Measurements from ENCODE around the gene RPL37A. TPM values are rescaled to one million over a fixed set of nuclear protein-coding genes. Genes with fewer than 3 reads are reported as not detected.
A peak's percentile ranks its signal among the peaks of the same experiment; 100 is the strongest.
"Not testable (repeated sequence)": the region's sequence is repeated elsewhere in the genome, so short reads cannot be mapped to it uniquely, and the experiment has no call there.

RPL37A gene
- total and polyA plus RNA-seq, 4 donors: 2,015 to 4,048 (median 2,822) TPM

GRCh38 chr2:216508229-216508628 is 9.6 kb downstream of the RPL37A start:
- DNase-seq (no peak), ATAC-seq (ENCODE audit: insufficient read depth, low FRiP score) (no peak)
- no peak for TF ChIP-seq CTCF (IDR thresholded peaks at IDR 0.05; ENCODE audit: control extremely low read depth, extremely low read depth)
- Histone ChIP-seq H3K9ac (ENCODE audit: insufficient read depth in 1 of 2, low read length in 2 of 2) (no peak overlapping the region), H3K27me3 (ENCODE audit: control insufficient read depth in 3 of 3, insufficient read depth in 3 of 3, low read length in 2 of 3) (no peaks in the 10 kb centered on the region), H3K27ac (ENCODE audit: low read depth in 1 of 2, low read length in 1 of 2) (no peak overlapping the region), H3K4me3 (no peak overlapping the region), H3K9me3 (ENCODE audit: control insufficient read depth in 4 of 4, insufficient read depth in 3 of 4, low read length in 3 of 4) (no peaks in the 10 kb centered on the region), H3K4me1 (ENCODE audit: control insufficient read depth in 5 of 5, insufficient read depth in 5 of 5, low read length in 5 of 5) (peaks cover 0 to 3% (median 0%) of the 10 kb centered on the region in 5 donors), H3K36me3 (ENCODE audit: control insufficient read depth in 4 of 4, insufficient read depth in 4 of 4, low read length in 4 of 4) (peaks cover 5 to 25% (median 6%) of the 10 kb centered on the region in 4 donors)
- WGBS, 2 donors: 91 to 96% methylated on average over 1 of the region's 1 CpG

DNA sequence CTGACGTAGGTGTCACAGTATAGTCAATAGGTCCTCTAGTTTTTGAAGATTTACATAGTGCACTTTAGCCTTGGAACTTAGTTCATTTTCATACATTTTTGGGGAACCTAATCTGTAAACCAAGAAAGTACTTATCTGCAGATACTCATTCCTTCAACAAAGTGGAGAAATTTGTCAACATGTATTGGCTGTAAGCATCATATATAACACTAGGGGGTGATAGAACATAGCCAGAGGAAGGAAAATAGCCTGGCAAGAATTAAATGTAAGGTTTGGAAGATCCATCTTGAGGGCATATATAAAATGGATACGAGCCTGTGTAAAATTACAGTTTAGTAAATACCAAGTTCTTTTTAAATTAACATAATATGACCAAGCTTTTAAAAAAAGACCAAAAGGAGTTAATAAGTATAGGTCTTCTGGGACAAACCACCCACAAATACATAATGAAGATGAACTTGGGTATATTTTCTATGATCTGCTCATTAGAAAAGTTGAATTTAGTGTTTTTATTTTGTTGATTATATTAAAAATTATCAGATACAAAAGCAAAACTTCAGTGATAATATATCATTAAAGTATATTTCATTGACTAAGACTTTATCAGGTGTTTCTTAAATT is 18.2 kb downstream of the RPL37A start:
- WGBS, 2 donors: 47 to 51% methylated on average over 2 of the region's 2 CpGs
- DNase-seq (peak in 2 of 3 donors; percentile 73), ATAC-seq (ENCODE audit: insufficient read depth, low FRiP score) (peak; percentile 55)
- H3K9ac ChIP-seq (ENCODE audit: insufficient read depth in 1 of 2, low read length in 2 of 2): no peak overlapping the region
- H3K9me3 ChIP-seq (ENCODE audit: control insufficient read depth in 4 of 4, insufficient read depth in 3 of 4, low read length in 3 of 4): no peaks in the 10 kb centered on the region
- no peak overlapping the region for H3K4me3 ChIP-seq
- H3K27ac ChIP-seq (ENCODE audit: low read depth in 1 of 2, low read length in 1 of 2): no peak overlapping the region
- H3K36me3 ChIP-seq (ENCODE audit: control insufficient read depth in 4 of 4, insufficient read depth in 4 of 4, low read length in 4 of 4): peaks cover 0 to 3% (median under 1%) of the 10 kb centered on the region in 4 donors
- TF ChIP-seq CTCF (IDR thresholded peaks at IDR 0.05; ENCODE audit: control extremely low read depth, extremely low read depth): peak; percentile 50
- peaks cover 0 to 8% (median 0%) of the 10 kb centered on the region in 5 donors for H3K4me1 ChIP-seq (ENCODE audit: control insufficient read depth in 5 of 5, insufficient read depth in 5 of 5, low read length in 5 of 5)
- H3K27me3 ChIP-seq (ENCODE audit: control insufficient read depth in 3 of 3, insufficient read depth in 3 of 3, low read length in 2 of 3): no peaks in the 10 kb centered on the region

GRCh38 chr2:216517447-216518225 is 19.0 kb downstream of the RPL37A start:
- H3K27ac ChIP-seq (ENCODE audit: low read depth in 1 of 2, low read length in 1 of 2): no peak overlapping the region
- peak in 2 of 3 donors; percentile 42 to 50 for DNase-seq
- H3K36me3 ChIP-seq (ENCODE audit: control insufficient read depth in 4 of 4, insufficient read depth in 4 of 4, low read length in 4 of 4): peaks cover 0 to 3% (median under 1%) of the 10 kb centered on the region in 4 donors
- H3K4me3 ChIP-seq: no peak overlapping the region
- H3K4me1 ChIP-seq (ENCODE audit: control insufficient read depth in 5 of 5, insufficient read depth in 5 of 5, low read length in 5 of 5): peaks cover 0 to 8% (median 0%) of the 10 kb centered on the region in 5 donors
- H3K9ac ChIP-seq (ENCODE audit: insufficient read depth in 1 of 2, low read length in 2 of 2): no peak overlapping the region
- no peak for TF ChIP-seq CTCF (IDR thresholded peaks at IDR 0.05; ENCODE audit: control extremely low read depth, extremely low read depth)
- H3K27me3 ChIP-seq (ENCODE audit: control insufficient read depth in 3 of 3, insufficient read depth in 3 of 3, low read length in 2 of 3): no peaks in the 10 kb centered on the region
- ATAC-seq (ENCODE audit: insufficient read depth, low FRiP score): peak; percentile 22
- 81 to 88% methylated on average over 4 of the region's 4 CpGs for WGBS, 2 donors
- H3K9me3 ChIP-seq (ENCODE audit: control insufficient read depth in 4 of 4, insufficient read depth in 3 of 4, low read length in 3 of 4): no peaks in the 10 kb centered on the region

- WGBS, 2 donors: 85 to 91% methylated on average over 9 of the region's 9 CpGs
- H3K9me3 ChIP-seq (ENCODE audit: control insufficient read depth in 4 of 4, insufficient read depth in 3 of 4, low read length in 3 of 4); ATAC-seq (ENCODE audit: insufficient read depth, low FRiP score); H3K27me3 ChIP-seq (ENCODE audit: control insufficient read depth in 3 of 3, insufficient read depth in 3 of 3, low read length in 2 of 3); H3K36me3 ChIP-seq (ENCODE audit: control insufficient read depth in 4 of 4, insufficient read depth in 4 of 4, low read length in 4 of 4); H3K4me1 ChIP-seq (ENCODE audit: control insufficient read depth in 5 of 5, insufficient read depth in 5 of 5, low read length in 5 of 5); H3K27ac ChIP-seq (ENCODE audit: low read depth in 1 of 2, low read length in 1 of 2); H3K4me3 ChIP-seq; DNase-seq; H3K9ac ChIP-seq (ENCODE audit: insufficient read depth in 1 of 2, low read length in 2 of 2): not testable (repeated sequence)
Observed at GRCh38 chr2:216518566-216519119, 20.0 kb downstream of the RPL37A start.
